GM10248 (cell line): ENCODE data around the gene HAP1.

ENCODE experiments used
- CTCF ChIA-PET: fragments of 300-600 bp; sonication (Branson Sonifier 250); formaldehyde crosslinking; extraction: SDS; loops from one replicate; lab custom pipeline; 2021; ENCODE audit warnings: antibody characterized with exemption; lab: Yijun Ruan, JAX
- POLR2A ChIA-PET: fragments of 350-650 bp; sonication (Branson Sonifier 250); formaldehyde crosslinking; extraction: SDS; loops from one replicate; lab custom pipeline; 2020; ENCODE audit warnings: antibody characterized with exemption; lab: Yijun Ruan, JAX
- DNase-seq: peaks from one replicate; pipeline ENCODE4 v3.0.0; 2012; ENCODE audit errors: extremely low spot score
- CTCF ChIP-seq: IDR thresholded peaks from 2 replicates; pipeline ENCODE4 v1.5.1; 2012; ENCODE audit warnings: mild to moderate bottlenecking, low read depth; ENCODE audit errors: extremely low read depth, missing control alignments, control extremely low read depth

Gene HAP1

DNA sequence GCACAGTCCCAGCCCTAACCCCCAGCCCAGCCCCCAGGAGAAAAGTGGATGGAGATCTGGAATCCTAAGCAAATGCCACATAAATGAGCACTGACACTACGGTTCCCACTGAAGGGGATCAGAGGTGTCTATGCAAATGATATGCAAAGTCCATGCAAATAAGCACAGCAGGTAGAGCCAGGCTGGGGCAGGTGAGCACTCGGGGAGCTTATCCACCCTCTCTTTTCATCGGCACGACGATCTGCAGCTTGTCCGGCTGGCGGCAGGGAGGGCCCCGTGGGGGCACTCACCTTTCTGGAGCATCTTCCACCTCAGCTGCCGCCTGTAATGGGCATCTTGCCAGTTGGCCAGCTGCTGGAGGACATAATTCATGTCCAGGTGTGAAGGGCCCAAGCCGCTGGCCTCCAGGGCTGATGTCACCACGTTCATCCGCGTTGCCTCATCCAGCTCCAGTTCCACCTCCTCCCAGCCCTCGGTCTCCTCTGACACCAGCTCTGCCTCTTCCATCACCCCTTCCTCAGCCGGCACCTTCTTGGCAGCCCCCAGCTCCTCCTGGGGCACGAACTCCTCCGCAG lies 9.9 kb downstream of the HAP1 start:
- ChIA-PET CTCF (interaction anchor here (1.1 to 2.0 kb wide), 2 partner anchors 9 to 77 kb away, joined by 3 to 6 read pairs; no protein-coding TSS in a partner anchor), POLR2A (no interaction called here)
- DNase-seq, result no peak
- TF ChIP-seq CTCF, result no peak

- TF ChIP-seq CTCF, result no peak
- POLR2A ChIA-PET, result no interaction called here
- DNase-seq, result no peak
- CTCF ChIA-PET, result interaction anchor here (0.9 to 2.0 kb wide), 3 partner anchors 28 to 78 kb away, joined by 3 to 6 read pairs (median 6); no protein-coding TSS in a partner anchor
Measured at GRCh38 chr17:41723801-41724475, 10.5 kb downstream of the HAP1 start.

- no peak for TF ChIP-seq CTCF
- DNase-seq, result no peak
- ChIA-PET CTCF (interaction anchor here (1.3 to 1.4 kb wide), 2 partner anchors 26 to 80 kb away, joined by 3 to 6 read pairs; no protein-coding TSS in a partner anchor), POLR2A (no interaction called here)
Measured at GRCh38 chr17:41722231-41722630, 12.2 kb downstream of the HAP1 start.

GRCh38 chr17:41718287-41718645 lies 16.2 kb downstream of the HAP1 start:
- no peak for TF ChIP-seq CTCF
- CTCF ChIA-PET, result interaction anchor here (0.8 to 1.6 kb wide), 2 partner anchors 19 to 22 kb away, joined by 4 to 5 read pairs; no protein-coding TSS in a partner anchor
- DNase-seq, result no peak
- POLR2A ChIA-PET, result no interaction called here

DNA sequence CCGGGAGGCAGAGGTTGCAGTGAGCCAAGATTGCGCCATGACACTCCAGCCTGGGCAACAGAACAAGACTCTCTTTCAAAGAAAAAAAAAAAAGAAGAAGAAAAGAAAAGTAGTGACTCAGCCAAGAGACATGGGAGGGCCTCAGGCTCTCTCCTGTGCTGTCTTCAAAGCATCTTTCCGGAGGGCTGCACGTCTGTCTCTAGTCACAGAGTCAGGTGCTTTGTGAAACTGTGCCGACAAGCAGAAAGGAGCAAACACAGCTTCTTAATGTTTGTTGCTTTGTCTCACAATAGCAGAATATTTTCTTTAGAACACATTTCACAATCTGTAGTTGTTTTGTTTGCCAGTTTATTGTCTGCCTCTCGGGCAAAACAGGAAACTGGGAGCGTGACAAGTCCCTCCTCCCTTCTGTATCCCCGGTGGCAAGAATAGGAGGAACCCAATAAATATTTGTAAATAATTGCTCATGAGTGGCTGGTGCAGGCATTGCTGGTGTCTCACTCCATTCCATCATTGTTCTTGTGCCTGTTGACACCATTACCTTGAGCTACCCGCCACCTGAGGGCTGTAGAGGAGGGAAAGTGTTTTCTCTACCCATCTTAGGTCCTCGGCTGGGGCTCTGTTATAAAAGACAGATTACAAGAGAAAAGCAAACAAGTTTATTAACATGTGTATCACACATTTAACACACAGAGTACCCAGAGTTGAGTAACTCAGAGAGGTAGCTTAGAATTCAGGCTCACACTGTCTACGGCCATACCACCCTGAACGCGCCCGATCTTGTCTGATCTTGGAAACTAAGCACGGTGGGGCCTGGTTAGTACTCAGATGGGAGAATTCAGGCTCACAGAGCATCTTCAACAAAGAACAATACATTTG lies 16.8 kb downstream of the HAP1 start:
- DNase-seq, result no peak
- POLR2A ChIA-PET, result no interaction called here
- CTCF ChIA-PET, result interaction anchor here (0.8 to 1.6 kb wide), 2 partner anchors 20 to 22 kb away, joined by 4 to 5 read pairs; no protein-coding TSS in a partner anchor
- no peak for TF ChIP-seq CTCF
